ENCODE data around the gene BRD7. TPM values are rescaled to one million over a fixed set of nuclear protein-coding genes. Genes with fewer than 3 reads are reported as not detected.

Gene BRD7
- total and polyA plus RNA-seq, 11 donors: 29.8 to 49.7 (median 43.7) TPM

DNA sequence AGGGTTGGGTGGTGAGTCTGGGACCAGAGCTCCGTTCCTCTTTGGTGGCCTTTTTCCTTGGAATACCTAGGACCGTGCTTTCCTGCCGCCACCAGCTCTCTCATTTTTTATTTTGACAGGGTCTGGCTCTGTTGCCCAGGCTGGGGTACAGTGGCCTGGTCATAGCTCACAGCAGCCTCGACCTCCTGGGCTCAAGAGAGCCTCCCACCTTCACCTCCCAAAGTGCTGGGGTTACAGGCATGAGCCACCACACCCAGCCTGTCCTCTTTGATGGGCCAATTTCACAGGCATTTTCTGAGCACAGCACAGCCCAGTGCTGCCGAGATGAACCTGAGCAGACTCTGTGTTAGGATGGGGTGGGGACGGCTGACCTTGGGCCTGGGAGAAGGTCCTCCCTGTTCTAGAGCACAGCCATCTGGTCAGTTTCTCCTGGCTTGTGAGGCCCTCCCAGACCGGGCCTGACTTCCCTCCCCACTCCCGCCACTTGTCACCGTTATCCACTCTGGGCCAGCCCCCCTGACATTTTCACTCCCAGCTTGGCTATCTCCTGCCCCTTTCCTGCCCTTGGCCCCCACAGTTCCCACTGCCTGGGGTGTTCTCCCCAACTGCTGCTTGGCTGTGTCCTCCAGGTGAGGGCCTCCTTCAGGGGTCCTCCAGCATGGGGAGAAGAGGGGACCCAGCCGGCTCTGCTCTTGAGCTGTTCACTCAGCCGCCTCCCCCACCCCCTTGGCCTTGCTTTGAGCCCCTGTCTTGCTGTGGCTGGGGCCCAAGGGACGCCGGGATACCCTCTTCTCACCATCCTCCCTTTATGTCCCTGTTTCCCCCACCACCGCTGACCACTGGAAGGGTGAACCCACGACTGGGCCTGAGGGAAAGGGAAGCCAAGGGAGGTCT lies 97.4 kb downstream of the BRD7 start:
- Histone ChIP-seq H3K9me3 (no peaks in the 10 kb centered on the region), H3K36me3 (no peaks in the 10 kb centered on the region), H3K4me3 (no peak overlapping the region), H3K4me1 (peaks cover 0 to 91% (median 0%) of the 10 kb centered on the region in 12 donors), H3K27me3 (no peaks in the 10 kb centered on the region), H3K27ac (peak overlapping the region in 1 of 12 donors; percentile 95)
- intact Hi-C loops (cut with DNase I): no loop called here
- ATAC-seq (no peak), DNase-seq (peak in 2 of 5 donors; percentile 16 to 49)
- WGBS, 4 donors: 80 to 89% (median 86%) methylated on average over 14 to 15 of the region's 15 CpGs
- TF ChIP-seq POLR2A (IDR thresholded peaks at IDR 0.05): no peak
- TF ChIP-seq, protein P1, sequence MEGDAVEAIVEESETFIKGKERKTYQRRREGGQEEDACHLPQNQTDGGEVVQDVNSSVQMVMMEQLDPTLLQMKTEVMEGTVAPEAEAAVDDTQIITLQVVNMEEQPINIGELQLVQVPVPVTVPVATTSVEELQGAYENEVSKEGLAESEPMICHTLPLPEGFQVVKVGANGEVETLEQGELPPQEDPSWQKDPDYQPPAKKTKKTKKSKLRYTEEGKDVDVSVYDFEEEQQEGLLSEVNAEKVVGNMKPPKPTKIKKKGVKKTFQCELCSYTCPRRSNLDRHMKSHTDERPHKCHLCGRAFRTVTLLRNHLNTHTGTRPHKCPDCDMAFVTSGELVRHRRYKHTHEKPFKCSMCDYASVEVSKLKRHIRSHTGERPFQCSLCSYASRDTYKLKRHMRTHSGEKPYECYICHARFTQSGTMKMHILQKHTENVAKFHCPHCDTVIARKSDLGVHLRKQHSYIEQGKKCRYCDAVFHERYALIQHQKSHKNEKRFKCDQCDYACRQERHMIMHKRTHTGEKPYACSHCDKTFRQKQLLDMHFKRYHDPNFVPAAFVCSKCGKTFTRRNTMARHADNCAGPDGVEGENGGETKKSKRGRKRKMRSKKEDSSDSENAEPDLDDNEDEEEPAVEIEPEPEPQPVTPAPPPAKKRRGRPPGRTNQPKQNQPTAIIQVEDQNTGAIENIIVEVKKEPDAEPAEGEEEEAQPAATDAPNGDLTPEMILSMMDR (IDR thresholded peaks at IDR 0.05): no peak

DNA sequence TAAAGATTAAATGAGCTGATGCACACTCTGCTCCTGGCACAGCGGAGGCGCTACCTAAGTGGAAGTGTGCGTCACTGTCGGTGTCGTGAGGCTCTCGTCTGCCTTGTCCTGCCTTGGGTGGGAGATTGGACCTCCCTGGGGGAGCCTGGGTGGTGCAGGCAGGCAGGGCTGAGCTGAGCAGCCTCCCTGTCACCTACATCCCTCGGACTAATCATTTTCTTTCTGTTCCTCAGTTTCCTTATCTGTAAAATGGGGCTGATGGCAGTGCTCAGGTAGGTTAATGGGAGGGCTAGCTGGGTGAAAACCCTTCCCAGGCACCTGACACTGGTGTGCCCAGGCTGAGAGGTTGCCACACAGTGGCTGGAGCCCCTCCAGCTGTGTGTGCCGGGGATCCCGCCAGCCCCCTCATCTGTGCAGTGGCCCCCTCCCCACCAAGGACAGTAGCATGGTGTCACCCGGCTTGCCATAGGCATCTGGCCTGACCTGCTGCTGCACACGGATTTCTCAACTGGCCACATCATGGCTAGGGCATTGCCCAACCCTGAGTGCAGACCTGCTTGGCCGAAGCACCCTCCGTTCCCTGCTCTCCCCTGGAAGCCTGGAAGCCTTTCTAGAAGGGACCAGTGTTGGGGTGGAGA lies 98.2 kb downstream of the BRD7 start:
- peak in 3 of 5 donors; percentile 15 to 24 (median 23) for DNase-seq
- intact Hi-C loops (cut with DNase I): no loop called here
- H3K36me3 ChIP-seq: no peaks in the 10 kb centered on the region
- no peaks in the 10 kb centered on the region for H3K9me3 ChIP-seq
- H3K4me1 ChIP-seq: peaks cover 0 to 91% (median 1%) of the 10 kb centered on the region in 12 donors
- H3K27ac ChIP-seq: no peak overlapping the region
- H3K27me3 ChIP-seq: no peaks in the 10 kb centered on the region
- TF ChIP-seq POLR2A (IDR thresholded peaks at IDR 0.05): no peak
- TF ChIP-seq, protein P1 (IDR thresholded peaks at IDR 0.05): no peak
- H3K4me3 ChIP-seq: no peak overlapping the region
- WGBS, 4 donors: 91 to 99% (median 95%) methylated on average over 9 to 13 of the region's 13 CpGs
- no peak for ATAC-seq

DNA sequence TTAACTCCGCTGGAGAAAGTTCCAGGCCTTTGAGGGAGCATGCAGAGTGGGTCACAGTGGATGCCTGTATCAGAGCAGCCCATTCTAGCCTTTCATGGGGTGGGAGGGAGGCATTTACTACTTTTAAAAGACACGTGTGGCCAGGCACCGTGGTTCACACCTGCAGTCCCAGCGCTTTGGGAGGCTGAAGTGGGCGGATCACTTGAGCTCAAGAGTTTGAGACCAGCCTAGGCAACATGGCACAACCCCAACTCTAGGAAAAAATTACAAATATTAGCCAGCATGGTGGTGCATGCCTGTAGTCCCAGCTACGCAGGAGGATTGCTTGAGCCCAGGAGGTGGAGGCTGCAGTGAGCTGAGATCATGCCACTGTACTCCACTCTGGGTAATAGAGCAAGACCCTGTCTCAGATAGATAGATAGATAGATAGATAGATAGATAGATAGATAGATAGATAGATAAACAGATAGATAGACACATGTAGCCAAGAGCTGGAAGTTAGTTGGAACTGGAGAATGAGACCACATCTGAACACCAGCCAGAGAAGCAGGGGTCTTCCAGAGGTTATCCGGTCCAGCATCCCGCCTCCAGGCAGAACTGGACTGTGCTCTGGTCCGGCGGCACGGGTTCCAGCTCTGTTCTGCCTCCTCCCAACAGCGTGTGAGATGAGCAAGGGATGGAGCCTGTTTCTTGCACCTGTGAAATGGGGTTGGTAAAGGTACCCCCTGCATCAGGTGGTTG lies 98.8 kb downstream of the BRD7 start:
- DNase-seq (peak in 2 of 5 donors; percentile 11 to 40), ATAC-seq (no peak)
- H3K4me3 ChIP-seq: no peak overlapping the region
- no peak for TF ChIP-seq POLR2A (IDR thresholded peaks at IDR 0.05)
- TF ChIP-seq, protein P1 (IDR thresholded peaks at IDR 0.05): no peak
- H3K27me3 ChIP-seq: no peaks in the 10 kb centered on the region
- H3K36me3 ChIP-seq: no peaks in the 10 kb centered on the region
- intact Hi-C loops (cut with DNase I): loop anchor here in 1 of 10 donors (10.0 kb wide), 1 partner anchor 45 kb away; no protein-coding TSS in a partner anchor
- peaks cover 0 to 91% (median 1%) of the 10 kb centered on the region in 12 donors for H3K4me1 ChIP-seq
- H3K9me3 ChIP-seq: no peaks in the 10 kb centered on the region
- no peak overlapping the region for H3K27ac ChIP-seq
- WGBS, 4 donors: 82 to 93% (median 85%) methylated on average over 12 of the region's 12 CpGs

All from heart left ventricle (tissue), 16 donors.